GM19328 (cell line): ENCODE results near the gene ATXN1.

ENCODE experiments used
- ATAC-seq: cut with Tn5 transposase; IDR thresholded peaks from one replicate; pipeline ENCODE4 v1.9.1; 2021; ENCODE audit warnings: mild to moderate bottlenecking, moderate library complexity; ENCODE audit not compliant: unreplicated experiment

Gene ATXN1

DNA sequence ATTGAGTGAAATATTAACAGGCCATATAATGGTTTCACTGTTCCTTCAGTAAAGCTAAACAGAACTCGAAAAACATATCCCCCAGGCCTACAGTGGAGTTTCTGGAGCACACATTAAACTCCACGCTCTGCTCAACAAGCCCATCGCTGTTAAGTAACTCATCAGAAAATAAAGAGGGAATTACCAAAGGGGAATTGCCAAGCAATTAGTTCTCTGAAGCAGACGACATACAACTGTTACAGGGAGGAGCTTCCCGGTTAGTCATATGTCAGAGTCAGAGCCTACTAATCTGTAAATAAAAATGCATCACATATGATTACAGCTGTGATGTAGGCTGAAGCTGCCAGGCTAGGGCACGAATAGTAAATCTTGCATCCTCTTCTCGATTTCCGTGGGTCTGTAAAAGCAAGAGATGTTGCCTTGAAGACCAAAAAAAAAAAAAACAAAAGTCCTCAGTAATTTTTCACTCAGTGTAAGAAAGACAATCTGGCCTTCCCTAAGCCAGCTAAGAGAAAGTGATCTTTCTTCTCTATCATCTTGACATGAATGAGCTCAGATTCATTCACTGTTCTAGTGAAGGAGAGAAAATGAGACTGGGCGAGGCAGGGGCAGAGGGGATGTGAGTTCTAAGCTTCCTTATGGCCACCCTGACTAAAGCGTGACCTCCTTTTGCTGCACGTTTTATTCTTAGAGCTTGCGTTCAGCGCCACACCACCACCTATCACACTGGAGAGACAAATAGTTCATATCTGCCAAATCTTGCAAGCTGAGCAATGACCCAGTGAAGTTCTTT is 13.8 kb downstream of the ATXN1 start:
- no peak for ATAC-seq

DNA sequence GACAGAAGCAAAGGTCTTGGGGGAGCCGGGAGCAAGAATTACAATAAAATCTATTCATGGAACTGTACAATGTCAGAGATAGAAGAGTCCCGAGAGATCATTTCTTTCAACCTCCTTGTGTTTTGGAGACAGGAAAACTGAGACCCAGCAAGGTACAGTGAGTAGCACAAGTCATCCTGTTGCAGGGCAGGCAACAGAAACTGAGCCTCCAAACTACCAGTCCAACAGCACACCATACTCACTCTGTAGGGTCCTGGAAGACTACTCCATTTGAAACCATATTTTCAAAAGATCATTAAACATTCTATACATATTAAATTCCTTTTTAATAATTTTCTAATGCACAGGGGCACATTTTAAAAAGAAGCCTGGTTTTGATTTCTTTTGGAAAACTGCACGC is 14.4 kb downstream of the ATXN1 start:
- no peak for ATAC-seq

DNA sequence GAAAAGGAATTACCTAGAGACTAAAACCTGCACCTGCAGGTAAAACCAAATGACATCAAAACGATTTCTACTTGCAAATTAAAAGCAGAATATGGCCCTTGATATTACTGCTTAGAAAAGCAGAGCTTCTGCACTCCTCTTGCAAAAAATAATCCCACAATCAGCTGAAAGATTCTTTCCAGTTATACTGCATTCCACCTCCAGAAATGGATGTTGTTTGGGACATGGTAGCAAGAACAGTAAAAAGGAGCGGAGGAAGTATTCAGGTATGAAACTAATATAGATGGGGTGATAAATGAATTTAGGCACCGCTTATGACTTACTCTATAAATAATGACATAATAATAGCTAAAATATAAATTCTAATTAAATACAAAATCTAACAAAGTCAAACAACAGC is 14.9 kb downstream of the ATXN1 start:
- ATAC-seq = no peak

DNA sequence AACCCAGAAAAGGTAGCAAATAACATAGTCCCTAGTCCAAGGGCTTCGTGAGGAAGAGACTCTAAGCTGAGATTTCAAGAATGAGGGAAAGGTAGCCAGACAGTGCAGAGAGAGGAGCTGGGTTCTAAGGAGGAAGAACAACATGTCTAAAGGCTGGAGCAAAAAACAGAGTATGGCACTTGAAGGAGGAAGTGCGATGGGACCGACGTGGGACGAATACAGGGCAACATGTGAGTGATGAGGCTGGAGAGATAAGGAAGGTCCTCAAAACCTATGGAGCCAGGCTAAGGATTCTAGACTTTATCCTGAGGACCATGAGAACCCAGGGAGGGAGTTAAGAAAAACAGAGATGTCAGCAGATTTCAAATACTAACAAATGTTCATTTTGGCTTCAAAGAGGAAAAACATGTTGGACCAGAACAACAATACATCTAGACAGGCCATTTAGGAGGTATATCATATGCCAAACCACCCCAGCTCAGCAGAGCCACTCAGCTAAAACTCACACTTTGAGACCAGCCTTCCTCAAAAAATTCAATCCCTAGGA is 17.5 kb downstream of the ATXN1 start:
- ATAC-seq = no peak

DNA sequence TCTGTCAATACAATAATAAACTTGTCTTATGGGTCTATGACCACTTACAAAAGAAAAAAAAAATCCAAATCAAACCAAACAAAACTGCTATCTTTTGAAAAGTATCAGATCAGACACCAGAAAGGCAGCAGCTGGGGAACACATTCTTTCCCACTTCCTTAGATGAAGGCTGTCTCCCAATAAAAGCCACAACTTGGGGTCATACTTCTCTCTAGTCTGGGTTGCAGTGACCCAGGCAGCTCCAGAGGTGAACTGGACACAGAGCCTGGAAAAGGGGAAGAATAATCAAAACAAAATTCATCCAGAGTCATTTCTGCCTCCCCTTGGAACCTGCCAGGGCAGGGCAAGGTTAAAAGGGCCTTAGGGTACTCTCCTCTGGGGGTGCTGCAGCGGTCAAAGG is 19.1 kb downstream of the ATXN1 start:
- ATAC-seq = no peak

DNA sequence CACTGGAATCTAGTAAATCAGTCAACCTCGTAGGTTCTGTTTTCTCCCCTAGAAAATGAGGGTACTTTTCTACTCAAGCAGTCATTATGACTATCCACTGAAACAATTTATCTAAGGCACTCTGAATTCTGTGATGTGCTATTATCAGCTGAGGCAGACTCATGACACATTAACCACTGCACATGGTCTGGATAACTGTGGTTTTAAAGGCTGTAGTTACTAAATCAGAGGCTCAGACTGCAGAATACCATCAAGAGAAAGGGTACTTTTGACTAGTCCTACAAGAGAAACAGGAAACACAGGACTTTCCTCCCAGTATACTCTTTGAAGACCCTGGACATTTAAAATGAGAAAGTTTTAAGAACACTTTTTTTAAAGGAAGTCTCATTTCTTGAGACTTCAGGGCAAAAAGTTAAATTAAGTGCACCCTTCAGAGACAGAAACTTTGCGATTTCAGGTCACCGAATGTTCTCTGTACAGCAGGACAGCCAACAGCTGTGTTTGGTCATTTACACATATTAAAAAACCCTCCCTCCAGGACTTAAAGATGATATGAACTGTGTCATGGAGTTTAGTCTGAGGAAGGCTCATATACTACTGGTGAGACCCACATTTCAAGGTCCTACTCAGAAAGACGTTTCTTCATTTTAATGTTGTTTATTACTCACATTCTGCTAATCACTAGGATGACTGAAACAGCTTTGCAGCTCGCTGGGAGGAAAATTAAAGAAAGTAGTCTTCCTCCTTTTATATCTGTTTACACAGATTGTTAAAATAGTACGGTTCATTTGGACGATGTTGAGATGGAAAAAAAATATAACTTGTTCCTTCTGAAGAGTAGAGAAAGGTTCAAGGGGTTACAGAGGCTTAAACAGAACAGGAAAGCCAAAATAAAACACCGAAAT is 19.9 kb downstream of the ATXN1 start:
- no peak for ATAC-seq

DNA sequence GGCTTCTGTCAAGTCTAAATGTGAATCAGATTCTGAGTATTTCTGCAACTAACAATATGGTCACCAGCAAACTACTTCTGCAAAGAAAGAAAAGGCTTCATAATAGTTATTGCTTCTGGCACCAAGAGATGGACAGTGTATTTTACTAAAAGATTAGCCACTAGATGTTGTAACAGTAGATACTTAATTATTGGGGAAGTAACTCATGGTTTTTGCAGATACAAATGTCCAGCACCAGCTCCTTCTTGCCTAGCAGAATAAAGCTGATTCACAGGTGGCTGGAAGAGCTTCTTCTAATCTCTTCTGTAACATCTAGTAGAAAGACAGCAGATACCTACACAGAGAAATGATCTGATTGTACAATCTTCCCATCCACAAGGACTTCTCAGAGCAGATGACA is 21.2 kb downstream of the ATXN1 start:
- no peak for ATAC-seq

DNA sequence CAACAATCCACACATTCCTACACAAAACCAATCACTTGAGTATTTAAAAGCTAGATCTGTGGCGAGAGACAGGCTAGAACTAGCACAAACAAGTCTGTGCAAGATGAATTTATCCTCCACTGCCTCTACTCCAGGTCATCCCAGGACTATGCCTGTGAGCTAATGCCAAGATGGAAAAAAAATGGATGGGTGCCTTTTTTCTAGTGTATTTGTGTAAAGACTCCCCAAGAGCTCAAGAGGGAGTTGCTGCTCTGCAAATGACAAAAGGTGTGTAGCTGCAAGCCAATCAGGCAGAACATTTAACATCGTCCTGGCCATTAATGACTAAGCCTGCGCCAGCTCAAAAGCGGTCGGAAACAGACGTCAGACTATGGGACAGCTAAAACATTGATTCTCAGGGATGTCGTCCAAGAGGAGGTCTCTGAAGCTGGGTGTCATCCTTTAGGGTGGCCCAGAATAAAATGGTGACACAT is 21.9 kb downstream of the ATXN1 start:
- no peak for ATAC-seq

DNA sequence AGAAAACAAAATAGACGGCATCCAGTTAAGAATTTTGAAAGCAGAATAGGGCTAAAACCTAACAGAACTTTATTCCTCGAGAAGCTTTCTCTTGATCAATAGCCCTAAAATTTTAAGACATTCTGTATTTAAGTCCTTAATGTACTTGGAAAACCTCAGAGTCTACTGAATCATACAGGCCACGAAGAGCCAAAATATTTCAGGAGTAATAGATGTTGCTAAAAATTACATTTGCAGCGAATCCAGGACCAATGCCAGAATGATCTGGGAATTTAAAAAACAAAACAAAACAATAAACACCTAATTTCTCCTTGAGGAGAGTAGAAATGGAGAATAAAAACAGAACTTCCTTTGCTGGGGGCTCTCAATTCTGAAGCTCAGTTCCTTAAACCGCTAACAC is 23.3 kb downstream of the ATXN1 start:
- ATAC-seq = no peak

DNA sequence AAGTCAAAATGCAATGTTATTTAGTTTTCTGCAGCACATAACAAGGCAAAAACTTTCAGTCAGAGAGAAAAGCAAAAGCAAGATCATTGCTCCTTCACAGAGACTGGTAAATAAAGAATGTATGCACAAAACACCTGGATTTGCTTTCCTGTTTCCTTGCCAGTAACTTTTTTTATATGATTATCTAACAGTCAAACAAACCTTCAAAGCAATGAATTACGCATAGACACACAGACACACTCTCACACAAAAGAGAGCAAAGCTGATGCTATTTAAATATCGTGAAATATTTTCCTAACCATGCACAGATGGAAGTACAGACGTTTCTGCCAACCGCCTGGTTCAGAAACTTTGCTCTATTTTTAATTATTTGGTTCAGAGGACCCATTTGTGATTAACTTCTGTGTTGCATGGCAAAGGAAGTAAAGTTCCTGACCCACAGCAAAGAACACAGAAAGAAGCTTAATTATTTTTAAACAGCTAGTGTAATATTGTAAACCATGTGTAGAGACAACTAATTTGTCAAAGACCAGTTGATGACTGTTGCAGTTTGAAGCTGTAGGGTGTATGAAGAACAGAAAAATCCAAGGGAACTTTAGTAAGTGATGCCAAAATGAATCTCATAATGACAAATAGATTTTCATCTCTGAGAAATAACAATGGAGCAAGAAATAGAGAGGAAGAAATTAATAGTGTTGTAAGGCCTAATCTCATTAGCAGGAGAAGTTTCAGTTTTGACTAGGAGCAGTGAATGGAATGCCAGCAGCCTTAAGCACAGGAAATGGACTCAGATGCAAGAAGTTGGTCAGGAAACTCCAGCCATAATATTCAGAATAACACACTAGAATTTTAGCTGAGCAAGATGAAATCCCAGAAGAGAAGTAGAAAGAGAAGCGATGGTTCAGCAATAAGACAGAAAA is 24.1 kb downstream of the ATXN1 start:
- no peak for ATAC-seq

DNA sequence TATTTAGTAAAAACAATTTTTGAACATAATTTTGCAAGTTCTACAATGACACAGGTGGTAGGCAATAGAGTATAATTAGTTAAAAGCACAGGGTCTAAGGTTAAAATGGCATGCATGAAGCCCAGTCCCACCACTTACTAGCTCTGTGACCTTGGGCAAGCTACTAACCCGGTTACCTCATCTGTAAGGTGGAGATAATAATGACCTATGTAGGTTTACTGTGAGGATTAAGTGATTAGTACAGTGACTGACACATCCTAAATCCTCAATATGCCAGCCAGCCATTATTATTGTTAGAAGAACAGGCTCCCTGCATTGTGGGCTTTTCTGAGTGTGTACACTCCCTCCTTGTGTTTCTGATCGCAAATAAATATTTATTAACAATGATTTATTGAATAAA is 26.2 kb downstream of the ATXN1 start:
- no peak for ATAC-seq

DNA sequence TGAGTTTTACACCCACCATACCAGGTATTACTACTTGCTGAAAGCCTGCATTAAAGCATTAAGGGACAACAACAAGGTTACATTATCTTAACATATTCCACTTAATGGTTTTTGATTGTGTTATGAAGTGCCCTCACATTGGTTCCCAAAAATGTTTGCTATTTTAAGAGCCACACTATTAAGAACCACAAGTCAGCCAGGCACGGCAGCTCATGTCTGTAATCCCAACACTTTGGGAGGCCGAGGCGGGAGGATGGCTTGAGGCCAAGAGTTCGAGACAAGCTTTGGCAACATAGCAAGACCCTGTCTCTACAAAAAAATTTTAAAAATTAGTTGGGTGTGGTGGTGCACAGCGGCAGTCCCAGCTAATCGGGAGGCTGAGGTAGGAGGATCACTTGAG is 28.2 kb downstream of the ATXN1 start:
- ATAC-seq = no peak

DNA sequence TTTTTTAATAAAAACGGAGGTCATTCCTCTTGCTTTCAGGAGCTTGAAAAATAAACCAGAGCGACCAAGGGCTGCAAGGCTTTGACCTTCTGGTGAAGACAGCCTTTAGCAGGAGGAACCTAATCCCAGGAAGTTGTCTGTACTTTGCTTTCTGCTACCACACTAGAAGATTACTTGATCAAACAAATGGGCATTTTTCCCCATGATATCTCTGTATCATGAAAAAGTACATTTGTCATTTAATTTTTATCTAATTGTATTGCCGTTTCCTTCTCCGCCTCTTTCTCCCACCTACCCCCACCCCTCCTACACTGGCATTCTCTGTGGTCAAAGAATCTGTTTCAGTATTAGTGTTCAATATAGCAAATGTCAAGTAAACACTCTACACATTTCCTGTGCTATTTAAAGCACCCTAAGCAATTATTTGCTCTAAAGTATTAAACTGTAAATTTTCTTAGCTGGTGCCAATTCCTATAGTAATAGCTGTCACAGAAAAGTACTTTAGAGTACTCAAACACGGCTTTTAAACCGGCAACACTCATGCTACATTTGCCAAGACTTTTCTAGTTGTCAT is 29.7 kb downstream of the ATXN1 start:
- ATAC-seq = peak; percentile 94

DNA sequence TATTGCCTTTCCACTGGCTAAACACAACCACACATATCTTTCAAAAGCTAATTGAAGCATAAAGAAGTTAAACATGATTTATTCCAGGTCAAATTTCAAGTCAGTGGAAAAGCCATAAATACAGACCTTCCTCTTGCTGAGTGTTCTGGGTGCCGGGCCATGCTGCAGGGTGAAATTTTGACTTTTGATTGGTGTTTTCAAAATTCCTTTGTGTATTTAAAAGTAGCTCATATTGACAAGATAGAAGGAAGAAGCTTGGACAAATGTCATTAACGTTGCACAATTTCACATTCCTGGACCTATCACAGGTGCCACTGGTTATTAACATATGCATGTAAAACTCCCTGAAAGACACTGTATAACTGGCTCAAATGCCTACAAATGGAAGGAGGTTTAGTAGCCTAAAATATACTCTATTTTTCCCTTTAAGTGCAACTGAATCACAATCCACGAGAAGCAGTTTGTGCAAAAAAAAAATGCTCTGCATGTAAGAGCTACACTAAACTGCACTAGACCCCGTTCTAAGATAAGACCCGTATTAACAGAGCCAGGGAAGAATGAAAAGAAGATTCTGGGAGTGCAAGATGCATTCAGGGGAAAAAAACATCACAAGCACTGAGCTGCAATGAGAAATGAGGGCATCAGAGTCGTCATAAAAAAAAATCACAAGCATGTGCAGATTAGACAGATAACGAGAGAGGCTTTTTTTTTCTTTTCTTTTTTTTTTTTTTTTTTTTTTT is 30.4 kb downstream of the ATXN1 start:
- no peak for ATAC-seq

DNA sequence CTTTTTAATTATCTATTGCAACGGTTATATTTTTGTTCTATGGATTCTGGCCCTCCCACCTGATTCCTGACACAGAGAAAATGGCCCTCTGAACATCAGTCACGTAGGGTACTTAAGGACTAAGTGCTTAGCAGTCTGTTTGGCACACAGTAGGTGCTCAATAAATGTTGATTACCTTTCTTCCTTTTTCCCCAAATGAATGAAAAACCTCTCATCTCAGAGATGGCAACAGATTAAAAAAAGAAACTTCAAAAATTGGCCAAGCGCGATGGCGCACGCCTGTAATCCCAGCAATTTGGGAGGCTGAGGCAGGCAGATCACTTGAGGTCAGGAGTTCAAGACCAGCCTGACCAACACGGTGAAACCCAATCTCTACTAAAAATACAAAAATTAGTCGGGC is 31.5 kb downstream of the ATXN1 start:
- no peak for ATAC-seq

DNA sequence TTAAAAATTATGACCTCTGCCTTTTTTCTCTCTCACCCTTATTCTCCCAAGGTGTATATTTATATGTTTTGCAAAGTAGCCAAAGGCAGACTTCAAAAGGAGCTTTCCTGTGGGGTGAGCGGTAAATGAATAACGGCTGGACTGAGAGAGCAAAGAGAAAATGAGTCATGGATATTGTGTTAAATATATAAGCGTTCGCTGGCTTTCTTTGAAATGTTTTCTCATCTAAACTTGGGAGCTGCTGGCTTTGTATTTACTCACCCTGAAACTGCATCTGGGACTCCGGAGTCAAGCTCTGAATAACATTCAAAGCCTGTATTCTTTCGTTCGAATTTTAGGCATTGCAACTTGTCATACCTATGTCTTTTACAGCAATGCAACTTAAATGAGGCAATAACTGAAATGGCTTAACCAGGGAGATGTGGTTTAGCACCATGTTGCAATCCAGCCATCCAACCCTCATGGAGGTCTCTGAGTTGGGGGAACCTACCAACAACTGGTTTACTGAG is 32.0 kb downstream of the ATXN1 start:
- no peak for ATAC-seq

DNA sequence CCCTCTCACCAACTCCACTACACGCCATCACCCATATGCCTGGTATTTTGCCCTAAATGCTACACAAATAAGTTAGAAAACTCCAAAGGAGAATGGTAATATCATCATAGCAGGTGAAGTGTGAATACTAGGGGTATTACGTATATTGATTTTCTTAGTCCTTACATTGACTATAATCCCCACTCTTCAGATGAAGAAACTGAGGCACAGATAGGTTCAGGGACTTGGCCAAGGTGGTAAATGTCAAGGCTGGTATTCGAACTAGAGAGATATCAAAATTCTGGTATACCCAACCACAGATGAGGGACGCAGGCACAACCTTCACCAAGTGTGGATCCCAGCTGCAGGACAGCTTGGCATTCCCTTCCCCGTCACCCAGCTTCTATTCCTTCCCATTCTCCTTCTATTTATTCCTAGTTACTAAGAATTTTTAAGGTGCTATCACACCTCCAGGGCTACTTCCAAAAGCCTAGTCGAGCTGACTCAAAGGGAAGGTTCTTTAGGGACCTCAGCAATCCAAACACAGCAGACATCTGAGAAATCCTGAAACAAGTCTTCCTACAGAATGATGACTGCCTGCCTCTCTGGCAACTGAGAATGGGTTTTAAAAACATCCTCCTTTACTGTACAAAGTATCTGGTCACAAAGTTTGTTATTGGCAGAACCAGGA is 32.6 kb downstream of the ATXN1 start:
- no peak for ATAC-seq

DNA sequence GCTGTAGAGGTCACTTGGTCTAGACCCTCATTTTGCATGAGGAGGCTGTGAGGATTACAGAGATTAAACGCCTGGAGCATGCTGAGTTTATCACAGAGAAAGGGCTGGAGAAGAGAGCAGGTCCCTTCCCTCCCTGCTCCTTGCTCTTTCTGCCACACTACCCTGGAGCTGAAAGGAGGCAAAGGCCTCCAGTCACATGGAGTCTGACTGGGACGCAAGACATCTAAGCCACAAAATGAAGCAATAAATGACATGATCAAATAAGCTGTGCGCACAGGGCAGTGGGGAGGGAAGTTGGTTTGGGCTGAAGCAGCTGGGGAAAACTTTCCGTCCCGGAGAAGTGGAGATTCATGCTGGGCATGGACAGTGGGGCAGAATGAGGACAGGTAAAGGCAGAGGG is 33.3 kb downstream of the ATXN1 start:
- no peak for ATAC-seq
